H1 (cell line): ENCODE measurements around the gene SECTM1.

Source experiments
- EP300 ChIP-seq, 2 experiments: IDR thresholded peaks; 1 replicate in 1 of 2; 2 replicates in 1 of 2; pipeline ENCODE4 v1.6.1; 2011 to 2012; ENCODE audit warnings: low read depth in 2 of 2, low read length in 2 of 2, mild to moderate bottlenecking in 2 of 2, borderline replicate concordance in 1 of 2, inconsistent platforms in 1 of 2, moderate library complexity in 1 of 2
- JUN ChIP-seq: IDR thresholded peaks from 2 replicates; pipeline ENCODE4 v1.6.1; 2011; ENCODE audit warnings: low read depth, mild to moderate bottlenecking, improper control_type of control experiment, low read length
- SP1 ChIP-seq: IDR thresholded peaks from 2 replicates; pipeline ENCODE4 v1.6.1; 2011; ENCODE audit warnings: low read depth, low read length
- TF ChIP-seq, protein P1 (sequence below), 3 experiments: IDR thresholded peaks; 1 replicate in 2 of 3; 2 replicates in 1 of 3; pipeline versions ENCODE4 v1.5.1 to v1.6.1; 2011; ENCODE audit warnings: low read length in 3 of 3, mild to moderate bottlenecking in 3 of 3, inconsistent platforms in 2 of 3, low read depth in 1 of 3, moderate library complexity in 1 of 3; ENCODE audit not compliant: insufficient read depth in 1 of 3; ENCODE audit errors: control extremely low read depth in 1 of 3
- TF ChIP-seq, protein P2 (sequence below): IDR thresholded peaks from 2 replicates; pipeline ENCODE4 v1.6.1; 2012; ENCODE audit warnings: inconsistent platforms

DNA sequence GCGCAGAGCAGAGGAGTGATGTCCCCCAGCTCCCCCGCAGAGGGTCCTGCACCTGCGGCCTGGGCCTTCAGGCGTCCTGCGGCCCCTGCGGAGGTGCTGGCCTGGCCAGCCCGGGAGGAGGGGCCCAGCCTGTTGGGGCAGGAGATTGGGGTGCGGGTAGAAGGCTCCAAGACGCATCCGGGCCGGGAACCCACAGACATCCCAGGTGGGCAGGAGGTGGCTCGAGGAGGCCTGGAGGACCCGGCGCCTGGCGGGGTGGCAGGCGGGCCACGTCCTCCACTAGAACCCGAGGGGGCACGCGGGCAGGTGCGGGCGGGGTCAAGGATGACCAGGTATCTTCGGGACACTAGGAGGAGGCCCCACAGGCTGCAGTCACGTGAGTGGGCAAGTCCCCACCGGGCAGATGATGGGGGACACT is 647 bp upstream of the SECTM1 start:
- TF ChIP-seq SP1: no peak
- TF ChIP-seq, protein P1, sequence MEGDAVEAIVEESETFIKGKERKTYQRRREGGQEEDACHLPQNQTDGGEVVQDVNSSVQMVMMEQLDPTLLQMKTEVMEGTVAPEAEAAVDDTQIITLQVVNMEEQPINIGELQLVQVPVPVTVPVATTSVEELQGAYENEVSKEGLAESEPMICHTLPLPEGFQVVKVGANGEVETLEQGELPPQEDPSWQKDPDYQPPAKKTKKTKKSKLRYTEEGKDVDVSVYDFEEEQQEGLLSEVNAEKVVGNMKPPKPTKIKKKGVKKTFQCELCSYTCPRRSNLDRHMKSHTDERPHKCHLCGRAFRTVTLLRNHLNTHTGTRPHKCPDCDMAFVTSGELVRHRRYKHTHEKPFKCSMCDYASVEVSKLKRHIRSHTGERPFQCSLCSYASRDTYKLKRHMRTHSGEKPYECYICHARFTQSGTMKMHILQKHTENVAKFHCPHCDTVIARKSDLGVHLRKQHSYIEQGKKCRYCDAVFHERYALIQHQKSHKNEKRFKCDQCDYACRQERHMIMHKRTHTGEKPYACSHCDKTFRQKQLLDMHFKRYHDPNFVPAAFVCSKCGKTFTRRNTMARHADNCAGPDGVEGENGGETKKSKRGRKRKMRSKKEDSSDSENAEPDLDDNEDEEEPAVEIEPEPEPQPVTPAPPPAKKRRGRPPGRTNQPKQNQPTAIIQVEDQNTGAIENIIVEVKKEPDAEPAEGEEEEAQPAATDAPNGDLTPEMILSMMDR (IDR thresholded peaks at IDR 0.05; ENCODE audit: control extremely low read depth in 1 of 3, insufficient read depth in 1 of 3, low read depth in 1 of 3, low read length in 3 of 3): no peak
- TF ChIP-seq, protein P2, sequence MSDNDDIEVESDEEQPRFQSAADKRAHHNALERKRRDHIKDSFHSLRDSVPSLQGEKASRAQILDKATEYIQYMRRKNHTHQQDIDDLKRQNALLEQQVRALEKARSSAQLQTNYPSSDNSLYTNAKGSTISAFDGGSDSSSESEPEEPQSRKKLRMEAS: no peak
- no peak for TF ChIP-seq JUN
- TF ChIP-seq EP300 (IDR thresholded peaks at IDR 0.05; ENCODE audit: borderline replicate concordance in 1 of 2, low read depth in 2 of 2, low read length in 2 of 2): no peak
